HUES48 (cell line): ENCODE data around the gene MMP3.
"Not testable (repeated sequence)": the region's sequence is repeated elsewhere in the genome, so short reads cannot be mapped to it uniquely, and the experiment has no call there.

ENCODE experiments used
- H3K27ac ChIP-seq: one replicate; pipeline ENCODE4 v1.7.0; 2013; ENCODE audit warnings: low read depth, low read length, inconsistent platforms
- H3K27me3 ChIP-seq: 2 replicates; pipeline ENCODE4 v1.6.1; 2013; ENCODE audit warnings: mild to moderate bottlenecking, low read length; ENCODE audit not compliant: control insufficient read depth, insufficient read depth
- H3K36me3 ChIP-seq: 2 replicates; pipeline ENCODE4 v1.6.1; 2013; ENCODE audit warnings: low read length; ENCODE audit not compliant: control insufficient read depth, insufficient read depth
- H3K4me1 ChIP-seq: 2 replicates; pipeline ENCODE4 v1.6.1; 2013; ENCODE audit warnings: mild to moderate bottlenecking, low read length; ENCODE audit not compliant: control insufficient read depth, insufficient read depth
- H3K4me3 ChIP-seq: 2 replicates; pipeline ENCODE4 v1.5.1; 2013; ENCODE audit warnings: mild to moderate bottlenecking, low read depth, low read length
- H3K9ac ChIP-seq: 2 replicates; pipeline ENCODE4 v1.6.1; 2013; ENCODE audit warnings: mild to moderate bottlenecking, low read depth, low read length, moderate library complexity
- H3K9me3 ChIP-seq: 2 replicates; pipeline ENCODE4 v1.6.1; 2013; ENCODE audit warnings: low read length; ENCODE audit not compliant: control insufficient read depth, insufficient read depth

MMP3 gene

GRCh38 chr11:102843489-102843888 is at the start of gene MMP3:
Gene MMP3, minus strand, starts transcription at chr11:102843609. Its CDS starts 63 bp downstream, at chr11:102843546.
- H3K9ac ChIP-seq = no peak within 1 kb of the TSS
- no peaks in the 10 kb centered on the region for H3K36me3 ChIP-seq
- H3K9me3 ChIP-seq = no peaks in the 10 kb centered on the region
- H3K27me3 ChIP-seq = no peaks in the 10 kb centered on the region
- H3K27ac ChIP-seq = no peak within 1 kb of the TSS
- H3K4me3 ChIP-seq = no peak within 1 kb of the TSS
- no peaks in the 10 kb centered on the region; the same call in 1 of the 2 replicates for H3K4me1 ChIP-seq

- Histone ChIP-seq H3K4me3 (no peak overlapping the region), H3K36me3 (no peaks in the 10 kb centered on the region), H3K27me3 (no peaks in the 10 kb centered on the region), H3K4me1 (no peaks in the 10 kb centered on the region), H3K9me3 (no peaks in the 10 kb centered on the region), H3K27ac (no peak overlapping the region), H3K9ac (no peak overlapping the region)
These were observed 48.3 kb upstream of the MMP3 start for GRCh38 chr11:102891736-102892135.

- no peaks in the 10 kb centered on the region for H3K27me3 ChIP-seq
- H3K36me3 ChIP-seq = no peaks in the 10 kb centered on the region
- no peak overlapping the region for H3K9ac ChIP-seq
- H3K9me3 ChIP-seq = no peaks in the 10 kb centered on the region
- no peak overlapping the region for H3K27ac ChIP-seq
- no peak overlapping the region for H3K4me3 ChIP-seq
- H3K4me1 ChIP-seq = no peaks in the 10 kb centered on the region
These were observed 43.6 kb upstream of the MMP3 start for GRCh38 chr11:102886999-102887398.

- Histone ChIP-seq H3K4me1 (no peaks in the 10 kb centered on the region), H3K27me3 (no peaks in the 10 kb centered on the region), H3K36me3 (no peaks in the 10 kb centered on the region), H3K9me3 (no peaks in the 10 kb centered on the region), H3K9ac (no peak overlapping the region), H3K27ac (no peak overlapping the region), H3K4me3 (no peak overlapping the region)
These were observed 39.7 kb upstream of the MMP3 start for GRCh38 chr11:102883141-102883540.

GRCh38 chr11:102882389-102883024 is 39.1 kb upstream of the MMP3 start:
- no peak overlapping the region for H3K4me3 ChIP-seq
- no peaks in the 10 kb centered on the region for H3K27me3 ChIP-seq
- no peak overlapping the region for H3K27ac ChIP-seq
- no peaks in the 10 kb centered on the region for H3K9me3 ChIP-seq
- no peaks in the 10 kb centered on the region for H3K4me1 ChIP-seq
- H3K9ac ChIP-seq = no peak overlapping the region
- no peaks in the 10 kb centered on the region for H3K36me3 ChIP-seq

GRCh38 chr11:102879801-102880200 is 36.4 kb upstream of the MMP3 start:
- no peak overlapping the region for H3K9ac ChIP-seq
- H3K36me3 ChIP-seq = no peaks in the 10 kb centered on the region

GRCh38 chr11:102878595-102878994 is 35.2 kb upstream of the MMP3 start:
- Histone ChIP-seq H3K4me1 (no peaks in the 10 kb centered on the region), H3K9me3 (no peaks in the 10 kb centered on the region), H3K27me3 (no peaks in the 10 kb centered on the region), H3K9ac (no peak overlapping the region), H3K27ac (no peak overlapping the region), H3K36me3 (no peaks in the 10 kb centered on the region), H3K4me3 (no peak overlapping the region)

More at GRCh38 chr11:102879801-102880200, 36.4 kb upstream of the MMP3 start:
- no peaks in the 10 kb centered on the region for H3K9me3 ChIP-seq
- H3K4me3 ChIP-seq = no peak overlapping the region
- no peak overlapping the region for H3K27ac ChIP-seq
- no peaks in the 10 kb centered on the region for H3K27me3 ChIP-seq
- H3K4me1 ChIP-seq = no peaks in the 10 kb centered on the region

GRCh38 chr11:102874852-102875251 is 31.4 kb upstream of the MMP3 start, which contains the start of gene MMP12:
Gene MMP12, minus strand, starts transcription at chr11:102874982. Its CDS starts 45 bp downstream, at chr11:102874937.
- no peak within 1 kb of the TSS for H3K9ac ChIP-seq
- no peaks in the 10 kb centered on the region for H3K27me3 ChIP-seq
- no peaks in the 10 kb centered on the region for H3K4me1 ChIP-seq
- H3K9me3 ChIP-seq = no peaks in the 10 kb centered on the region
- H3K27ac ChIP-seq = no peak within 1 kb of the TSS
- H3K4me3 ChIP-seq = no peak within 1 kb of the TSS
- H3K36me3 ChIP-seq = no peaks in the 10 kb centered on the region

GRCh38 chr11:102869354-102869964 is 26.1 kb upstream of the MMP3 start:
- not testable (repeated sequence) for H3K9me3 ChIP-seq, H3K4me1 ChIP-seq

GRCh38 chr11:102868339-102868738 is 24.9 kb upstream of the MMP3 start:
- no peaks in the 10 kb centered on the region for H3K9me3 ChIP-seq
- H3K27ac ChIP-seq = no peak overlapping the region
- H3K9ac ChIP-seq = no peak overlapping the region
- H3K4me1 ChIP-seq = no peaks in the 10 kb centered on the region
- no peaks in the 10 kb centered on the region for H3K36me3 ChIP-seq
- H3K27me3 ChIP-seq = no peaks in the 10 kb centered on the region
- H3K4me3 ChIP-seq = no peak overlapping the region

More at GRCh38 chr11:102869354-102869964, 26.1 kb upstream of the MMP3 start:
- H3K9ac ChIP-seq, H3K4me3 ChIP-seq, H3K27ac ChIP-seq, H3K36me3 ChIP-seq, H3K27me3 ChIP-seq: not testable (repeated sequence)

GRCh38 chr11:102864724-102865123 is 21.3 kb upstream of the MMP3 start:
- Histone ChIP-seq H3K27ac (no peak overlapping the region), H3K36me3 (no peaks in the 10 kb centered on the region), H3K9me3 (no peaks in the 10 kb centered on the region), H3K4me1 (no peaks in the 10 kb centered on the region), H3K27me3 (no peaks in the 10 kb centered on the region), H3K9ac (no peak overlapping the region), H3K4me3 (no peak overlapping the region)
